Measurements from ENCODE around the gene CST7.

DNA sequence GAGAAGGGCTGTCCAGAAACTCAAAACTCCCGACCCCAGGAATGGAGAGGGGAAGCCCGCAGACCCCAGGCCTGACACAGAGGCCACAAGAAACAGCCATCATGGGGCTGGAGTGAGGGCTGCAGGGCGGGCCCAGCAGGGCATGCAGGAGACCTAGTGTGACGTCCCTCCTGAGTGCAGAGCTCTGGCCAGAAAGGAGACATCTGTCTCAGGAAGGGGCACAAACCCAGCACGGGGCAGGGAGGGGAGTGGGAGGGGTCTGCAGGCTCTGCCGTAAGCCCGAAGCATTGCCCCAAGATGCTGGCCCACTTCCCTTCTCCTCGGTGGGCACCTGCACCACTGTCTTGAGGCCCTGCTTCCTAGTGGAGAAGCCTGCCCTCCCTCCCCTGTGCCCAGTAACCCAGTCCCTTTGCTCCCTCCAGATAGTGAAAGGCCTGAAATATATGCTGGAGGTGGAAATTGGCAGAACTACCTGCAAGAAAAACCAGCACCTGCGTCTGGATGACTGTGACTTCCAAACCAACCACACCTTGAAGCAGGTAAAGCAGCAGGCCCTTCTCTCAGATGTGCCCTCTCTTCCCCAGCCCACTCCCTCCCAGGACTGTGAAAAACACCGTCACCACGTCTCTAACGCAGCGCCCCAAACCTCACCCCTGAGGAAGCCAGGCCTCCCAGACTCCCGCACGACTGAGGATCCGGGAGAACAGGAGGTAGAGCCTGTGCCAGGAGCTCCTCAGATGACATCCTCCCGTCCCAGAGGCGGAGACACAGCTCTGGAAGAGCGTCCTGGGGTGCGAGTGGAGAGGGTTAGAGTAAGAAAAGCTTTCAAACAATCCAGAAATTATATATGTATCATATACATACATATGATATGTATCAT, 9.7 kb downstream of the CST7 start:
- TF ChIP-seq, protein P1, sequence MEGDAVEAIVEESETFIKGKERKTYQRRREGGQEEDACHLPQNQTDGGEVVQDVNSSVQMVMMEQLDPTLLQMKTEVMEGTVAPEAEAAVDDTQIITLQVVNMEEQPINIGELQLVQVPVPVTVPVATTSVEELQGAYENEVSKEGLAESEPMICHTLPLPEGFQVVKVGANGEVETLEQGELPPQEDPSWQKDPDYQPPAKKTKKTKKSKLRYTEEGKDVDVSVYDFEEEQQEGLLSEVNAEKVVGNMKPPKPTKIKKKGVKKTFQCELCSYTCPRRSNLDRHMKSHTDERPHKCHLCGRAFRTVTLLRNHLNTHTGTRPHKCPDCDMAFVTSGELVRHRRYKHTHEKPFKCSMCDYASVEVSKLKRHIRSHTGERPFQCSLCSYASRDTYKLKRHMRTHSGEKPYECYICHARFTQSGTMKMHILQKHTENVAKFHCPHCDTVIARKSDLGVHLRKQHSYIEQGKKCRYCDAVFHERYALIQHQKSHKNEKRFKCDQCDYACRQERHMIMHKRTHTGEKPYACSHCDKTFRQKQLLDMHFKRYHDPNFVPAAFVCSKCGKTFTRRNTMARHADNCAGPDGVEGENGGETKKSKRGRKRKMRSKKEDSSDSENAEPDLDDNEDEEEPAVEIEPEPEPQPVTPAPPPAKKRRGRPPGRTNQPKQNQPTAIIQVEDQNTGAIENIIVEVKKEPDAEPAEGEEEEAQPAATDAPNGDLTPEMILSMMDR (IDR thresholded peaks at IDR 0.05), result no peak
- no peak for TF ChIP-seq POLR2AphosphoS5 (IDR thresholded peaks at IDR 0.05)
- TF ChIP-seq POLR2A (IDR thresholded peaks at IDR 0.05), result no peak

Measured in breast epithelium (tissue), 3 donors.